ENCODE measurements around the gene MOG.

MOG gene

DNA sequence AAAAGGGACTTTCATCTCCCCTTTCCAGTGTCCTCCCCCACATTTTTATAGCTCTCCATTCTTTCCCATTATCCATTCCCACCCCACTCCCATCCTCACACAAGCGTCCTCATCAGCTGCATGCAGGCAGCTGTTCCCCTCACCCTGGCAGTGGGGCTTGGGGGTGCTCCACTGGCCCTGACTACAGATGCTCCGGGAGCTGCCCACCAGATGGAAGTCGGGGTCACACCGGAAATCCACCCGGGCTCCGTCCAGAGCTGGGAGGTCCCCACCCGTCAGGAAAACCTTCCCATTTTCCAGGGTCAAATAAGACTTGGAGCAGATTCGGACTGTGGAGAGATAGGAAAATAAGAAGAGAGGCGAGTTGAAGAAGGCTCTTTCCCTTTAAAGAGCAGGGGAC is 26.6 kb upstream of the MOG start:
- no peak for ATAC-seq (ENCODE audit: low read depth)
- H3K4me1 Mint-ChIP-seq, result peaks cover 51% of the 10 kb centered on the region

DNA sequence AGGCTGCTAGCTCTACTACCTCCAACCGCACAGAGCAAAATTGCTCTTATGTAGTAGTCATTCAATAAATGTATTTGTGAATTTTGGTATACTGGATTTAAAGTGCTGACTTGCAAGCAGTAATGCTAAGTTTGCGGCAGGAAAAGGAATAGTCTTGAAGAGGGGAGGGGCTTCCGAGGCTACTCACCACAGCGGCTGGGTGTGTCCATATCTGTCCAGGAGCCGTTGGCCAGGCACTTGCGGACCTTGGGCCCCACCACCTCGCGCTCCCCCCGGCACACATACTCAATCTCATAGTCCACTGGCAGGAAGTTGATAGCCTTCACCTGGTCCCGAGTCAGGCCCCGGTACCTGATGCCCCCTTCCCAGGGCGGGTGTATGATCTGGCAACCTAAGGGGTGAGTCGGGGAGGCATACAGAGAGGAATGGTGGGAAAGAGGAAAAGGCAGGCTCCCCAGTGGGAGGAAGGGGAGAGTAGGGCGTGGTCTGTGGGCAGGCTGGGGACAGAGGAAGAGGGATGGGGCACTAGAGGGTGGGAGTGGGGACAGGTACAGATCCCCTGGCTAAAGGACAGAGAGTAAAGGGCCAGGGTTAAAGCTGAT is 25.6 kb upstream of the MOG start:
- DNase-seq (ENCODE audit: low spot score in 2 of 2) (no peak), ATAC-seq (ENCODE audit: low read depth) (no peak)
- Mint-ChIP-seq H3K36me3 (peaks cover 2% of the 10 kb centered on the region), H3K27me3 (no peaks in the 10 kb centered on the region), H3K9me3 (no peaks in the 10 kb centered on the region), H3K27ac (peak overlapping the region; percentile 26), H3K4me3 (peak overlapping the region; percentile 91), H3K4me1 (peaks cover 53% of the 10 kb centered on the region)

More for the DNA sequence above, 26.6 kb upstream of the MOG start:
- peaks cover 2% of the 10 kb centered on the region for H3K36me3 Mint-ChIP-seq
- H3K9me3 Mint-ChIP-seq, result no peaks in the 10 kb centered on the region
- H3K27me3 Mint-ChIP-seq, result no peaks in the 10 kb centered on the region
- no peak overlapping the region for H3K4me3 Mint-ChIP-seq
- H3K27ac Mint-ChIP-seq, result no peak overlapping the region
- no peak for DNase-seq (ENCODE audit: low spot score in 2 of 2)

DNA sequence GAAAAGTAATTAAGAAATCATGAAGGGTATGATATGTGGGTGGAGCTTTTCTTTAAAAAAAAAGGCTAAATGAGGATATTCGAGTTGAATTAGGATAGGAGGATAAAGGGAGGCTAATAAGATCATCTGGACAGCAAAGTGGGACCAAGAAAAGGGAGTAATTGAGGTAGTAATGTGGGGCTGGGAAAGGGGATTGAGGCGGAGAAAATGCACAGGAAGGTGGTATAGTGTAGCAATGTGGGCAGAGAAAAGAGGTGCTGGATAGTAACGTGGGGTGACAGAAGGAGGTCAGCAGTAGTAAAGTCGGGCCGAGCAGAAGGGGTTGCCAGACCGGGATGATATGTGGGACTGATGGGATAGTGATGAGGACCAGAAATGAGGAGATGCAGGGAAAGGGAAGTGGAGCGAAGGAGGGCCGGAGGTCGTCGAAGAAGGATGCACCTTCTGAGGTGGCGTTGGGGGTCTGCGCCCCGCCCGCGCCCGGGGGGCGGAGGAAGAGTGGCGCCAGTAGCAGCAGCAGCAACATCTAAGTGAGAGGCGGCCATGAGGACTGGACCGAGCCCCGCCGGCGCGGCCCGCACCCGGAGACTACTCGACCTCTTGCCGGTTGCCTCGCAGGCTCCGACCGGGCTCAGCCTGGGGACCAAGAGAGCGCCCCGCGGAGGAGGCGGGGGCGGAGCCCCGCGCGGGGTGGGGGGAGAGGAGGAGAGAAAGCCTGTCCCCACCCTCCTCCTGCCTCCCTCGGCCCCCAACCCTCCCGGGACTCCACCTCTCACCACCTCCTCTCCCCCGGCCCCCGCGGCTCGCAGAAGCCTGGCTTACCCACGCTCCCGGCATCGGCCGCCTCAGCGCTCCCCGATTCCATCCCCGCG is 24.8 kb upstream of the MOG start:
- Mint-ChIP-seq H3K27me3 (no peaks in the 10 kb centered on the region), H3K36me3 (peaks cover 2% of the 10 kb centered on the region), H3K27ac (peak overlapping the region; percentile 76), H3K9me3 (no peaks in the 10 kb centered on the region), H3K4me3 (peak overlapping the region; percentile 91), H3K4me1 (peaks cover 49% of the 10 kb centered on the region)
- DNase-seq (ENCODE audit: low spot score in 2 of 2) (peak; percentile 57 to 64), ATAC-seq (ENCODE audit: low read depth) (peak; percentile 64)

DNA sequence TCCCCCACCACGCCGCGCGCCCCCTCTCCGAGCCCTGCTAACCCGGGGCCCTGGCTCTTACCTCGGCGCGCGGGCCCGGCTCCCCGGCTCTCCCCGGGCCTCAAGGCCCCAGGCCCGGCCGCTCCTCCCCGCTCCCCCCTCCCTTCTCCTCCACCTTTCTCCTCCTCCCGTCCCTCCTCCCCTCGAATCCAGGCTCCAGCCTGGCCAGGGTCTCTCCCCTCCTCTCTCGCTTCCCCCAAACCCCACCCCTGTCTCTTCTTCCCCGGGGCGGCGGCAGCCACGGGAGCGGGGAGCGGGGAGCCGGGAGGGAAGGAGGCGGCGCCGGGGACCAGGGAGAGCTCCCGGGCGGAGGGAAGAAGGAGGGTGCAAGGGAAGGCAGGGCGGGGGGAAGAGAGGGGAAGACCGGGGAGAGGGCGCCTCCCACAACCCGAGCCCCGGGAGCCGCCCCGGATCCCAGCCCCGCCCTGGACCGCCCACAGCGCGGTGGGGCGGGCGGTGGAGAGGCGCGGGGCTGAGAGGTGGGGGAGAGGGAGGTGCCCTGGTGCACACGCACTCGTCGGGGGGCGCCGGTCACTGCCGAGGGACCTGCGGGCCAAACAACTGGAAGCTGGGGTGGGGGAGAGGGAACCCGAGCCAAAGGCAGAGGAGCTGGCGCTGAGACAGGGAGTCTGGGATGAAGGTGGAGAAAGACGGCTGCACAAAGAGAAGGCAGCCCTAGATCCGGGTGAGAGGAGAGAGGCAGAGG is 23.9 kb upstream of the MOG start, which contains the start of gene GABBR1:
GABBR1 (minus strand) TSS at position 395 of the 745 bp plus-strand sequence. CDS start 798 bp downstream, outside the sequence.
- Mint-ChIP-seq H3K4me3 (peak within 1 kb of the TSS; percentile 91), H3K27me3 (no peaks in the 10 kb centered on the region), H3K27ac (peak within 1 kb of the TSS; percentile 76), H3K36me3 (peaks cover 2% of the 10 kb centered on the region), H3K9me3 (no peaks in the 10 kb centered on the region), H3K4me1 (peaks cover 52% of the 10 kb centered on the region)
- ATAC-seq (ENCODE audit: low read depth) (peak; percentile 72), DNase-seq (ENCODE audit: low spot score in 2 of 2) (peak; percentile 57 to 64)

DNA sequence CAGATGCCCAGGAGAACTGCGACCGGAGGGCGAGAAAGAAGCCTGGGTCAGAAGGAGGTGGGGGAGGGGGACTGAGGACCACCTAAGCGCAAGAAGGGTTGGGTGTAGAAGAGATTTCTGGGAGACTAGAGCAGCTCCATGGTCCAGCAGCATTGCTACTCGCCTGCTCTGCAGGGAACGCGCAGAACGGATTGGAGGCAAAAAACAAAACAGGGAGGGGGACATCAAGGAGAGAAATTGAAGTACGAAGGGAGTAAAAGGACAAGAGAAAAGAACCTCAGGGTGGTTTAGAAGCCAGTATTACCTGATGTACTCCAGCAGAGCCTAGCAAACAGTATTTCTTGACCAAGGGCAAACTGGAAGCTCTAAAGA is 23.4 kb upstream of the MOG start:
- peak overlapping the region; percentile 76 for H3K27ac Mint-ChIP-seq
- DNase-seq (ENCODE audit: low spot score in 2 of 2) (no peak), ATAC-seq (ENCODE audit: low read depth) (no peak)
- H3K4me1 Mint-ChIP-seq, result peaks cover 48% of the 10 kb centered on the region
- no peaks in the 10 kb centered on the region for H3K9me3 Mint-ChIP-seq
- H3K36me3 Mint-ChIP-seq, result peaks cover 2% of the 10 kb centered on the region
- H3K27me3 Mint-ChIP-seq, result no peaks in the 10 kb centered on the region
- H3K4me3 Mint-ChIP-seq, result peak overlapping the region; percentile 91

DNA sequence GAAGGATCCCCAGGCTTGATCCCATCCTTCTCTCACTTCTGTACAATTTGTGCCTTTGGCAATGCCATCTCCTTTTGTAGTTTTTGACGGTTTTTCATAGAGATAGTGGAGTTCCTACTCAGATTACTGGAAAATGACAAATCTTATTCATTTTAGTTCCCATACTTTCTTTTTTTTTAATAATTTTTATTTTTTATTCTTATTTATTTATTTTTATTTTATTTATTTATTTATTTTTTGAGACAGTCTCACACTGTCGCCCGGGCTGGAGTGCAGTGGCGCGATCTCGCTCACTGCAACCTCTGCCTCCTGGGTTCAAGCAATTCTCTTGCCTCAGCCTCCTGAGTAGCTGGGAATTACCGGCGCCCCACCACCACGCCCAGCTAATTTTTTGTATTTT is 19.6 kb upstream of the MOG start:
- Mint-ChIP-seq H3K4me1 (peaks cover 30% of the 10 kb centered on the region), H3K4me3 (no peak overlapping the region), H3K9me3 (no peaks in the 10 kb centered on the region), H3K36me3 (no peaks in the 10 kb centered on the region), H3K27ac (no peak overlapping the region), H3K27me3 (no peaks in the 10 kb centered on the region)
- DNase-seq (ENCODE audit: low spot score in 2 of 2), result no peak
- ATAC-seq (ENCODE audit: low read depth), result no peak

DNA sequence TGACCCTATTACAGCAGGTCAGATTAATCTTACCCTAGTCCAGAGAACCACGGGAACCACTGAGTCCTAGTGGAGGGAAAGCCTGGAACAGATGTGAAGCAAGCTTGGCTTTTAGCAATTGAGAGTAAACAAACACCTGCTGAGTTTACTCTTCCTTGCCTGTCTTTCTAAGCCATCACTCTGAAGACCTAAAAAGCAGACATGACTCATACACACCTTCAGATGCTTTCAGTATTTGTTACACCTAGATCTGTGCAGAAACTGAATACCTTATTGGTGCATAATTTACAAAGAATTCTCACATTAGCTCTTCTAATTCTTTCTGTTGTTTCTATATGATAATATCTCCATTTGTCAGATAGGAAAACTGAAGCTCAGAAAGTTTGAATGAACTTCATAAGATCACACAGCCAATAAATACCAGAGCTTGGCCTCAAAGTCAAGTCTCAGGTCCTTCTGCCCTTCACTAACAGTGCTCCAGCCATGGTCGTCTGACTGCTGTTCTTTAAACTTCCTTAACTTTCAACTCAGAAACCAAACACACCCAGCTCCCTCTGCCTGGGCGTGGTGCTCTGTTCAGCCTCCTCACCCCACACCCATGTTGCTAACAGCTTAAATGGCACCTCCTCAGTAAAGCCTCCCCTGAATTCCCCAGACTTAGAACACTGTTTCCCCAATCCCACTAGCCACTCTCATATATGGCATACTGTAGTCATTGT is 15.3 kb upstream of the MOG start:
- peak overlapping the region; percentile 2 for H3K27ac Mint-ChIP-seq
- DNase-seq (ENCODE audit: low spot score in 2 of 2) (no peak), ATAC-seq (ENCODE audit: low read depth) (peak; percentile 81)
- H3K36me3 Mint-ChIP-seq, result no peaks in the 10 kb centered on the region
- H3K4me3 Mint-ChIP-seq, result peak overlapping the region; percentile 4
- H3K9me3 Mint-ChIP-seq, result no peaks in the 10 kb centered on the region
- peaks cover 16% of the 10 kb centered on the region for H3K4me1 Mint-ChIP-seq
- no peaks in the 10 kb centered on the region for H3K27me3 Mint-ChIP-seq

DNA sequence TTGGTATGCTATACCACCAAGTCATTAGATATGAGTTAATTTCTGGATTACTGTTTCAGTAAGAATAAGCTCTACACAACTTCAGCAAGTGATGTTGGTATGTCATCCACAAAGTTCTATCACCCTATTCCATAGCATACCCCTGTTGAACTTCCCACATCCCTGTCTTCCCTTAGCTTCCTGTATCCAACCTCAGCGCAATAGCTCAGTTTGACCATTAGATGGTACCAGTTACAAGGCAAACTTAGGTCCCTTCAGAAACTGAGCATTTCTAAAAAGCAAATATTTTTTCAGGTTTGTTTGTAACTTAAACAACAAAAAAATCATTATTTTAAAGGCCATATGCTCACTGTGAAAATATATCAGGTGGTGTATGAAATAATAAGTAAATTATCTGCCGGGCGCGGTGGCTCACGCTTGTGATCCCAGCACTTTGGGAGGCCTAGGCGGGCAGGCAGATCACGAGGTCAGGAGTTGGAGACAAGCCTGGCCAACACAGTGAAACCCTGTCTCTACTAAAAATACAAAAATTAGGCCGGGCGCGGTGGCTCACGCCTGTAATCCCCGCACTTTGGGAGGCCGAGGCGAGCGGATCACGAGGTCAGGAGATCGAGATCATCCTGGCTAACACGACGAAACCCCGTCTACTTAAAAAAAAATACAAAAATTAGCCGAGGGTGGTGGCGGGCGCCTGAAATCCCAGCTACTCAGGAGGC is 8.8 kb upstream of the MOG start:
- DNase-seq (ENCODE audit: low spot score in 2 of 2) (no peak), ATAC-seq (ENCODE audit: low read depth) (no peak)
- no peak overlapping the region for H3K4me3 Mint-ChIP-seq
- H3K36me3 Mint-ChIP-seq, result no peaks in the 10 kb centered on the region
- H3K27me3 Mint-ChIP-seq, result no peaks in the 10 kb centered on the region
- no peak overlapping the region for H3K27ac Mint-ChIP-seq
- H3K4me1 Mint-ChIP-seq, result peaks cover 10% of the 10 kb centered on the region
- H3K9me3 Mint-ChIP-seq, result no peaks in the 10 kb centered on the region

DNA sequence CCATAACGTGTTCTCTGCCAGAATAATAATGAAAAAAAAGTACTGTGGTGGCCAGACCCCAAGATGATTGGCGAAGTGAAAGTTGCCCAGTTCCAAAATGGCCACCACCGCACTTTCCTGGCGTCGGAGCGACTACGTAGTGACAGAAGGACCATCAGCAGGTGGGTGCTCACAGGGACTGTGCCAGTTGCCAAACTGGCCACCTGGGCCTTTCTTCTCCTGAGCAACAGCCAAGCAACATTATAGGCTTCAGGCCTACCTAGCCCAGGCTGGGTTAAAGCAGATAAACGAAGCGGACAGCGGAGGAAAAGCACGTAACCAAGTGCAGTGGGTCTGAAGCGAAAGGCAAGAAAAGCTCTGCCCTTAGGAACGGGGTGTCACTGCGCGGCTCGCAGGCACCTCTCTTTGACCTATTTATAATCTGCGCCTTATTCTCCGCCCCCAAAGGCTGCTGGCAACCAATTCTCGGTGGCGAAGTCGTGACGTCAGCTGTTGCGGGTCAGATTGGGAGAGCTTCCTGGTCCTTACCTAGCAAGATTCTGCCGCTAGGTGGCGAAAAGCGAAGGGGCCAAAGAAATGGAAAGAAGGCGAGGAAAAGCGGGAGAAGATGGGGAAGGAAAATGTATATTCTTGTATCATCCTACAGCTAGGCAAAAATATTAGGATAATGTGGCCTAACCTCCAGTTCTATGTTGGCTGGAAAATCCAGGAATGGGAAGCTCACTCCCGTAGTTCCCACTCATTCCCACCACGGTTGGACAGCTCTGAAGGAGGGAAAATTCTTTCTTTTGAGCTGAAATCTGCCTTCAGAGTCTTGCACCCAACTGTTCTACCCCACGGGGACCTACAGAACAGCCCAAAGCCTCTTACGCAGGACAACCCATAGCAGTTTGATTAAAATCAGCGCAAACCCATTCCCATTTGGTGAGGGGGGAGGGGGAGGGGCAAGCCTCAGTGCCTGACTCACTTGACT is 6.9 kb upstream of the MOG start:
- Mint-ChIP-seq H3K36me3 (no peaks in the 10 kb centered on the region), H3K27ac (peak overlapping the region; percentile 99), H3K9me3 (no peaks in the 10 kb centered on the region), H3K4me3 (peak overlapping the region; percentile 98), H3K4me1 (peaks cover 7% of the 10 kb centered on the region), H3K27me3 (peaks cover 3% of the 10 kb centered on the region)
- peak; percentile 91 for ATAC-seq (ENCODE audit: low read depth)
- DNase-seq (ENCODE audit: low spot score in 2 of 2), result peak; percentile 96 to 98

DNA sequence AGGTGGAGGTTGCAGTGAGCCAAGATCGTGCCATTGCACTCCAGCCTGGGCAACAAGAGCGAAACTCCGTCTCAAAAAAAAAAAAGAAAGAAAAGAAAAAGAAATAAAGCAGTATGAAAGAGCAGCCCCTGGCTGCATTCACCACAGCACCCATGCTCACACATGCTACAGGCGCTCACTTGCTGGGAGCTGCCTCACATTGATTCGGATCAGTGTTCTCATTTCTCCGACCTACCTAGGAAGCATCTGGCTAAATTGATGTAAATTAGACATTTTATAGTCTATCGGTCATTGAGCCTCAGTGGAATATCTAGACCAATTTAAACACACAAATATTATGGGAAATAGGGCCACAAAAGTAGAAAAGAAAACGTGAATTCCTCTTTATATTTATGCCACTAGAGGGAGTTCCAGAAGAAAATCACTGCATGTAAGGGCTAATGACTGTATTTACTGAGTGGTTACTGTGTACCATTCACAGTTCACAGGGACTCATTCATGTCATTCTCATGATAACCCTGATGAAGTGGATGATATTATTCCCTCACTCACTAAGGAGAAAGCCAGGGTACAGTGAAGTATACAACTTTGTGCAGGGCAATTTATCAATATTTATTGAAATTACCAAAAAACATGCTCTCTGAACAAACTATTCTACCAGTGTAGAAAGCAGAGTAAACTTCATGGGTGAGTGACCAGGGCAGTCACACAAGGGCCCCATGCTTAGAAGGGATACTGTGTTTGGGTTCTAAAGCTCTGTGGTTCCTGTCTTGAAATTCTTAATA is 5.3 kb upstream of the MOG start:
- Mint-ChIP-seq H3K27ac (no peak overlapping the region), H3K9me3 (no peaks in the 10 kb centered on the region), H3K27me3 (peaks cover 7% of the 10 kb centered on the region), H3K36me3 (no peaks in the 10 kb centered on the region), H3K4me1 (peaks cover 7% of the 10 kb centered on the region), H3K4me3 (no peak overlapping the region)
- ATAC-seq (ENCODE audit: low read depth) (no peak), DNase-seq (ENCODE audit: low spot score in 2 of 2) (peak in 1 of 2 donors; percentile 34)

DNA sequence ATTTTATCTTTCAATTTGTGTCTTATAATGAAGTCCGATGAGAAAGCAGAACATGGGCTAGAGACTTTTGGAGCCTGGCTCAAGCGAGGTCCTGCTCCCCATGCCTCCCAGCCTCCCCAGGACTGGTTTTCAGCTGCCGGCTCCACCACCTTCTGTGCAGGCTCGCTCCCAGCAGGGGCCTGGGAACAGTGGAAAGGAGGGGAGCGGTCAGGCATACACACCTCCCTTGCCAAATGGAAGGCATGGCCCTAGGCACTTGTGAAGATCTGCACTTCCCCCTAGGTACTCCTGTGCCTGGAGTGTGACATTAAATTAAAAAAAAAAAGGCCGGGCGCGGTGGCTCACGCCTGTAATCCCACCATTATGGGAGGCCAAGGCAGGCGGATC is 4.7 kb upstream of the MOG start:
- H3K4me1 Mint-ChIP-seq, result peaks cover 7% of the 10 kb centered on the region
- H3K27ac Mint-ChIP-seq, result no peak overlapping the region
- no peak overlapping the region for H3K4me3 Mint-ChIP-seq
- ATAC-seq (ENCODE audit: low read depth) (no peak), DNase-seq (ENCODE audit: low spot score in 2 of 2) (no peak)
- H3K27me3 Mint-ChIP-seq, result peaks cover 8% of the 10 kb centered on the region
- H3K9me3 Mint-ChIP-seq, result no peaks in the 10 kb centered on the region
- no peaks in the 10 kb centered on the region for H3K36me3 Mint-ChIP-seq

All from memory B cell (primary cell).